PC-3 (cell line): ENCODE results near the gene ARL4A.

Source experiments
- CTCF ChIP-seq: fragments of 300-600 bp; sonication (generic); conservative IDR thresholded peaks from 2 replicates; pipeline ENCODE4 v1.5.1; 2017; ENCODE audit warnings: antibody characterized with exemption, low read depth, mild to moderate bottlenecking, low read length
- EZH2 ChIP-seq: fragments of 300-600 bp; sonication (generic); IDR thresholded peaks from one replicate; pipeline ENCODE4 v1.6.1; 2017; ENCODE audit warnings: antibody characterized with exemption, mild to moderate bottlenecking, low read length; ENCODE audit not compliant: unreplicated experiment

GRCh38 chr7:12705878-12706277, 18.4 kb downstream of the ARL4A start:
- no peak for TF ChIP-seq EZH2
- TF ChIP-seq CTCF, result no peak
